HCT116 (cell line): ENCODE data around the gene TAMALIN. TPM values are rescaled to one million over a fixed set of nuclear protein-coding genes. Genes with fewer than 3 reads are reported as not detected.

Experiments
- ATAC-seq: fragments of 200-7000 bp; cut with Tn5 transposase; 2 replicates; pipeline ENCODE4 v1.9.1; 2020; ENCODE audit warnings: mild to moderate bottlenecking, moderate library complexity
- BruUV-seq: library from RNA; stranded (reverse); fragments of 400-500 nt; replicated peaks from 2 replicates; lab custom pipeline; 2021; lab: Mats Ljungman, UMichigan
- CTCF ChIA-PET: fragments of 300-600 bp; sonication (Branson Sonifier 250); formaldehyde crosslinking; loops from one replicate; lab custom pipeline; 2021; ENCODE audit warnings: antibody characterized with exemption; lab: Charles Lee
- POLR2A ChIA-PET: fragments of 300-600, 350-600 bp; sonication (Branson Sonifier 250); formaldehyde crosslinking; loops from one replicate; lab custom pipeline; 2021; ENCODE audit warnings: antibody characterized with exemption; lab: Charles Lee
- RAD21 ChIA-PET, 2 experiments: fragments of 300-600 bp; sonication (Branson Sonifier 250); formaldehyde crosslinking; loops; one replicate each; lab custom pipeline; 2023; ENCODE audit warnings: low total read pairs in 2 of 2; ENCODE audit not compliant: uncharacterized antibody in 2 of 2, unreplicated experiment in 2 of 2, low non-redundant PET in 1 of 2; lab: Charles Lee
- DNase-seq: peaks from one replicate; pipeline ENCODE4 v3.0.0-alpha.2; 2010; ENCODE audit warnings: low read depth, low spot score
- H2AFZ ChIP-seq: fragments of 200-600 bp; shearing (Covaris generic), sonication (generic); 2 replicates; pipeline ENCODE4 v1.6.1; 2017; ENCODE audit warnings: low read depth, mixed run types, mixed read lengths, antibody characterized with exemption, low read length; ENCODE audit not compliant: poor library complexity, severe bottlenecking
- H3K27ac ChIP-seq: 2 replicates; pipeline ENCODE4 v1.5.1; 2012; ENCODE audit warnings: low read depth, low read length
- H3K27me3 ChIP-seq: fragments of 200-600 bp; sonication (generic); 2 replicates; pipeline ENCODE4 v1.6.1; 2016; ENCODE audit warnings: mixed run types, low read length, mixed read lengths; ENCODE audit not compliant: insufficient read depth
- H3K36me3 ChIP-seq, 2 experiments: fragments of 200-500 bp in 1 of 2; fragments of 200-600 bp in 1 of 2; sonication (Bioruptor generic) in 1 of 2; sonication (generic) in 1 of 2; 2 replicates each; pipeline versions ENCODE4 v1.5.1 to v1.6.1; 2014 to 2016; ENCODE audit warnings: low read length in 2 of 2, inconsistent platforms in 1 of 2, mixed read lengths in 1 of 2, mixed run types in 1 of 2; ENCODE audit not compliant: insufficient read depth in 2 of 2, control insufficient read depth in 1 of 2
- H3K4me1 ChIP-seq, 2 experiments: fragments of 200-600 bp in 1 of 2; sonication (generic) in 1 of 2; 2 replicates each; pipeline versions ENCODE4 v1.5.1 to v1.6.1; 2012 to 2017; ENCODE audit warnings: low read length in 2 of 2, inconsistent platforms in 1 of 2, mild to moderate bottlenecking in 1 of 2, mixed read lengths in 1 of 2, mixed run types in 1 of 2, moderate library complexity in 1 of 2; ENCODE audit not compliant: insufficient read depth in 2 of 2, control insufficient read depth in 1 of 2
- H3K4me2 ChIP-seq: fragments of 200-600 bp; sonication (generic); 2 replicates; pipeline ENCODE4 v1.6.1; 2017; ENCODE audit warnings: mixed run types, low read length, mixed read lengths
- H3K4me3 ChIP-seq, 2 experiments: fragments of 200-600 bp in 1 of 2; sonication (generic) in 1 of 2; replicated peaks in 1 of 2; 2 replicates each; pipeline ENCODE4 v1.5.1; 2011 to 2016; ENCODE audit warnings: low read length in 2 of 2, control low read depth in 1 of 2, low read depth in 1 of 2, mild to moderate bottlenecking in 1 of 2, mixed read lengths in 1 of 2, mixed run types in 1 of 2
- H3K79me2 ChIP-seq: fragments of 200-600 bp; sonication (generic); 2 replicates; pipeline ENCODE4 v1.6.1; 2017; ENCODE audit warnings: mild to moderate bottlenecking, mixed run types, low read length, moderate library complexity, mixed read lengths; ENCODE audit not compliant: insufficient read depth
- H3K9ac ChIP-seq: fragments of 200-600 bp; sonication (generic); 2 replicates; pipeline ENCODE4 v1.6.1; 2016; ENCODE audit warnings: low read length, mixed read lengths
- H3K9me2 ChIP-seq: fragments of 200-600 bp; sonication (generic), shearing (Covaris generic); 2 replicates; pipeline ENCODE4 v1.6.1; 2017; ENCODE audit warnings: mixed run types, mild to moderate bottlenecking, moderate library complexity; ENCODE audit not compliant: insufficient read depth
- H3K9me3 ChIP-seq, 2 experiments: fragments of 200-500 bp in 1 of 2; fragments of 200-600 bp in 1 of 2; sonication (Bioruptor generic) in 1 of 2; sonication (generic) in 1 of 2; 2 replicates each; pipeline ENCODE4 v1.6.1; 2014 to 2017; ENCODE audit warnings: low read length in 2 of 2, mixed read lengths in 2 of 2, inconsistent platforms in 1 of 2, low read depth in 1 of 2, mild to moderate bottlenecking in 1 of 2, mixed run types in 1 of 2, moderate library complexity in 1 of 2; ENCODE audit not compliant: control insufficient read depth in 1 of 2, insufficient read depth in 1 of 2
- H4K20me1 ChIP-seq: fragments of 200-600 bp; sonication (generic), shearing (Covaris generic); 2 replicates; pipeline ENCODE4 v1.6.1; 2017; ENCODE audit warnings: mixed run types, mild to moderate bottlenecking, moderate library complexity; ENCODE audit not compliant: insufficient read depth
- CBX3 ChIP-seq: IDR thresholded peaks from 2 replicates; pipeline ENCODE4 v1.6.1; 2012; ENCODE audit warnings: low read depth
- CEBPB ChIP-seq: IDR thresholded peaks from 2 replicates; pipeline ENCODE4 v1.6.1; 2012; ENCODE audit warnings: low read depth
- ELF1 ChIP-seq: IDR thresholded peaks from 2 replicates; pipeline ENCODE4 v1.6.1; 2012; ENCODE audit warnings: low read depth, borderline replicate concordance
- EZH2 ChIP-seq: fragments of 200-600 bp; sonication (generic); IDR thresholded peaks from 2 replicates; pipeline ENCODE4 v1.6.1; 2017; ENCODE audit warnings: antibody characterized with exemption, mixed run types
- EZH2phosphoT487 ChIP-seq: fragments of 200-600 bp; IDR thresholded peaks from 2 replicates; pipeline ENCODE4 v1.6.1; 2018; ENCODE audit warnings: antibody characterized with exemption, borderline replicate concordance
- FOSL1 ChIP-seq: IDR thresholded peaks from 2 replicates; pipeline ENCODE4 v1.6.1; 2012; ENCODE audit warnings: low read depth
- JUND ChIP-seq: IDR thresholded peaks from 2 replicates; pipeline ENCODE4 v1.6.1; 2012
- POLR2A ChIP-seq: IDR thresholded peaks from 2 replicates; pipeline ENCODE4 v1.7.0; 2011; ENCODE audit warnings: borderline replicate concordance; ENCODE audit not compliant: insufficient read depth, insufficient read length; ENCODE audit errors: extremely low read depth
- POLR2AphosphoS5 ChIP-seq: IDR thresholded peaks from 2 replicates; pipeline ENCODE4 v1.6.1; 2011; ENCODE audit warnings: mild to moderate bottlenecking, low read depth, low read length, moderate library complexity
- RAD21 ChIP-seq: IDR thresholded peaks from 2 replicates; pipeline ENCODE4 v1.6.1; 2012; ENCODE audit warnings: low read depth, mild to moderate bottlenecking
- SP1 ChIP-seq: IDR thresholded peaks from 2 replicates; pipeline ENCODE4 v1.6.1; 2012; ENCODE audit warnings: low read depth
- SRF ChIP-seq: IDR thresholded peaks from 2 replicates; pipeline ENCODE4 v1.6.1; 2012; ENCODE audit warnings: low read depth
- TCF7L2 ChIP-seq: IDR thresholded peaks from 2 replicates; pipeline ENCODE4 v1.7.0; 2011; ENCODE audit warnings: borderline replicate concordance, inconsistent platforms; ENCODE audit not compliant: insufficient read depth, insufficient read length; ENCODE audit errors: extremely low read depth
- YY1 ChIP-seq: IDR thresholded peaks from 2 replicates; pipeline ENCODE4 v1.6.1; 2011; ENCODE audit warnings: low read length, low read depth, moderate library complexity, mild to moderate bottlenecking; ENCODE audit not compliant: insufficient replicate concordance; ENCODE audit errors: extremely low read depth
- ZFX ChIP-seq: fragments of 450-650 bp; IDR thresholded peaks from 2 replicates; pipeline ENCODE4 v1.6.1; 2017
- ZNF274 ChIP-seq: fragments of 200-500 bp; sonication (Bioruptor generic); IDR thresholded peaks from 2 replicates; pipeline ENCODE4 v1.6.1; 2014; ENCODE audit warnings: mild to moderate bottlenecking, low read depth, low read length, inconsistent platforms
- intact Hi-C: fragments of 100-400 bp; cut with micrococcal nuclease; formaldehyde crosslinking; loops from 2 replicates; pipeline ENCODE4 v1.10.0; 2022
- total RNA-seq: library from RNA; stranded (reverse); gene quantifications from one replicate; pipeline ENCODE4 v1.2.1, GENCODE V29; 2021; ENCODE audit not compliant: unreplicated experiment
- TF ChIP-seq, protein P1 (sequence below): IDR thresholded peaks from 2 replicates; pipeline ENCODE4 v1.6.1; 2012
- TF ChIP-seq, protein P2 (sequence below): IDR thresholded peaks from 2 replicates; pipeline ENCODE4 v1.6.1; 2011; ENCODE audit warnings: mild to moderate bottlenecking, low read length, moderate library complexity; ENCODE audit not compliant: insufficient replicate concordance; ENCODE audit errors: extremely low read depth
- TF ChIP-seq, protein P3 (sequence below): IDR thresholded peaks from 2 replicates; pipeline ENCODE4 v1.6.1; 2012
- TF ChIP-seq, protein P4 (sequence below), 3 experiments: fragments of 200-600 bp in 1 of 3; sonication (generic) in 1 of 3; IDR thresholded peaks in 2 of 3; conservative IDR thresholded peaks in 1 of 3; 2 replicates each; pipeline ENCODE4 v1.5.1; 2012 to 2017; ENCODE audit warnings: low read depth in 2 of 3, low read length in 2 of 3, antibody characterized with exemption in 1 of 3, borderline replicate concordance in 1 of 3, control low read depth in 1 of 3, mild to moderate bottlenecking in 1 of 3, mixed read lengths in 1 of 3, mixed run types in 1 of 3, moderate library complexity in 1 of 3; ENCODE audit not compliant: insufficient read depth in 1 of 3

Gene TAMALIN
- total RNA-seq, 1 experiment from 2014 or later: 1.1 TPM

DNA sequence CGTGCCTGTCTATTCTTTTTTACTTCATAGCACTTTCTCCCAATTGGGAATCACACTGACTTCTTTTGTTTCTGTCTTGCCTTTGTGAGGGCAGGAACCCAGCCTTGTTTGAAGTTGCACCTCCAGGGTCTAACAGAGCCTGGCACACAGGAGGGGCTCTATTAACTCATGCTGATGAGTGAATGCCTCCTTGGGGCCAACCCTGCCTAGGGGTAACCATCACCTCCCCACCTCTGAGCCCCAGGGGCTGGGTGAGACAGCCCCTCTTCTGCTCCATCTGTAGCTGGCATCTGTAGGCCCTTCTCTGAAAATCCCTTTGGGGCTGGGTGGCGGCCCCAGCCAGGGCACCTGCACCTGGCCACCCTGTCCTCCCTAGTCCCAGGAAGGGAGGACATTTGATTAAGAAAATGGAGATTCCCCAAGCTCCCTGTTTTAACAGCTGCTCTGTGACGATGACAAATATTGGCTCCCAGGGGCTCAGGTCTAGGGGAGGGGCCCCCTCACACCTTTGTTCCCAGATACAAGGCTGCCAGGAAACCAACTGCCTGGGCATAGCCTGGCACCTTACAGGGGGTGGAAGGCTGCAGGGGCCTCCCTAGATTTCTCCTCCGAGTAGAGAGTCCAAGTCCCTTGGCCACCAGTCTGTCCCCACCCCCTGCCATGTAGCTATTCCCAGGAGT, 11.8 kb downstream of the TAMALIN start:
- peak overlapping the region; percentile 30; the same call in 1 of the 2 replicates for H3K4me2 ChIP-seq
- POLR2A ChIA-PET: no interaction called here

More for the DNA sequence above, 11.8 kb downstream of the TAMALIN start:
- Histone ChIP-seq H3K36me3 (no peaks in the 10 kb centered on the region), H2AFZ (no peak overlapping the region), H3K79me2 (no peaks in the 10 kb centered on the region), H3K9me2 (no peaks in the 10 kb centered on the region), H3K4me1 (peaks cover 3 to 29% of the 10 kb centered on the region in 2 experiments), H3K9ac (no peak overlapping the region), H3K9me3 (no peaks in the 10 kb centered on the region), H4K20me1 (no peaks in the 10 kb centered on the region), H3K27me3 (no peaks in the 10 kb centered on the region), H3K4me3 (no peak overlapping the region), H3K27ac (no peak overlapping the region)
- RAD21 ChIA-PET: interaction anchor here in 1 of 2 experiments (0.7 kb wide), 1 partner anchor 14 kb away, joined by 3 read pairs; no protein-coding TSS in a partner anchor
- TF ChIP-seq TCF7L2 (no peak), YY1 (no peak), EZH2 (no peak), SP1 (no peak), SRF (no peak), EZH2phosphoT487 (no peak), POLR2A (no peak), CEBPB (no peak), ELF1 (no peak), RAD21 (no peak), CBX3 (no peak), FOSL1 (no peak), ZFX (no peak), JUND (no peak), ZNF274 (no peak), POLR2AphosphoS5 (no peak)
- TF ChIP-seq, protein P1, sequence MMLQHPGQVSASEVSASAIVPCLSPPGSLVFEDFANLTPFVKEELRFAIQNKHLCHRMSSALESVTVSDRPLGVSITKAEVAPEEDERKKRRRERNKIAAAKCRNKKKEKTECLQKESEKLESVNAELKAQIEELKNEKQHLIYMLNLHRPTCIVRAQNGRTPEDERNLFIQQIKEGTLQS: no peak
- TF ChIP-seq, protein P2, sequence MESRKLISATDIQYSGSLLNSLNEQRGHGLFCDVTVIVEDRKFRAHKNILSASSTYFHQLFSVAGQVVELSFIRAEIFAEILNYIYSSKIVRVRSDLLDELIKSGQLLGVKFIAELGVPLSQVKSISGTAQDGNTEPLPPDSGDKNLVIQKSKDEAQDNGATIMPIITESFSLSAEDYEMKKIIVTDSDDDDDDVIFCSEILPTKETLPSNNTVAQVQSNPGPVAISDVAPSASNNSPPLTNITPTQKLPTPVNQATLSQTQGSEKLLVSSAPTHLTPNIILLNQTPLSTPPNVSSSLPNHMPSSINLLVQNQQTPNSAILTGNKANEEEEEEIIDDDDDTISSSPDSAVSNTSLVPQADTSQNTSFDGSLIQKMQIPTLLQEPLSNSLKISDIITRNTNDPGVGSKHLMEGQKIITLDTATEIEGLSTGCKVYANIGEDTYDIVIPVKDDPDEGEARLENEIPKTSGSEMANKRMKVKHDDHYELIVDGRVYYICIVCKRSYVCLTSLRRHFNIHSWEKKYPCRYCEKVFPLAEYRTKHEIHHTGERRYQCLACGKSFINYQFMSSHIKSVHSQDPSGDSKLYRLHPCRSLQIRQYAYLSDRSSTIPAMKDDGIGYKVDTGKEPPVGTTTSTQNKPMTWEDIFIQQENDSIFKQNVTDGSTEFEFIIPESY: no peak
- TF ChIP-seq, protein P3, sequence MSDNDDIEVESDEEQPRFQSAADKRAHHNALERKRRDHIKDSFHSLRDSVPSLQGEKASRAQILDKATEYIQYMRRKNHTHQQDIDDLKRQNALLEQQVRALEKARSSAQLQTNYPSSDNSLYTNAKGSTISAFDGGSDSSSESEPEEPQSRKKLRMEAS: no peak
- TF ChIP-seq, protein P4, sequence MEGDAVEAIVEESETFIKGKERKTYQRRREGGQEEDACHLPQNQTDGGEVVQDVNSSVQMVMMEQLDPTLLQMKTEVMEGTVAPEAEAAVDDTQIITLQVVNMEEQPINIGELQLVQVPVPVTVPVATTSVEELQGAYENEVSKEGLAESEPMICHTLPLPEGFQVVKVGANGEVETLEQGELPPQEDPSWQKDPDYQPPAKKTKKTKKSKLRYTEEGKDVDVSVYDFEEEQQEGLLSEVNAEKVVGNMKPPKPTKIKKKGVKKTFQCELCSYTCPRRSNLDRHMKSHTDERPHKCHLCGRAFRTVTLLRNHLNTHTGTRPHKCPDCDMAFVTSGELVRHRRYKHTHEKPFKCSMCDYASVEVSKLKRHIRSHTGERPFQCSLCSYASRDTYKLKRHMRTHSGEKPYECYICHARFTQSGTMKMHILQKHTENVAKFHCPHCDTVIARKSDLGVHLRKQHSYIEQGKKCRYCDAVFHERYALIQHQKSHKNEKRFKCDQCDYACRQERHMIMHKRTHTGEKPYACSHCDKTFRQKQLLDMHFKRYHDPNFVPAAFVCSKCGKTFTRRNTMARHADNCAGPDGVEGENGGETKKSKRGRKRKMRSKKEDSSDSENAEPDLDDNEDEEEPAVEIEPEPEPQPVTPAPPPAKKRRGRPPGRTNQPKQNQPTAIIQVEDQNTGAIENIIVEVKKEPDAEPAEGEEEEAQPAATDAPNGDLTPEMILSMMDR (IDR thresholded peaks at IDR 0.05 in 2 of 3, conservative IDR thresholded peaks at IDR 0.05 in 1 of 3; ENCODE audit: borderline replicate concordance in 1 of 3, insufficient read depth in 1 of 3, low read depth in 2 of 3, low read length in 2 of 3): no peak
- CTCF ChIA-PET: interaction anchor here (7.9 kb wide), 1 partner anchor 13 kb away, joined by 137 read pairs; the partner anchor contains the start of gene TAMALIN
- intact Hi-C loops: no loop called here
- ATAC-seq: no peak
- DNase-seq: no peak
- BruUV-seq: no TSS peak
